ENCODE results near the gene AGAP9.
"Not testable (repeated sequence)": the region's sequence is repeated elsewhere in the genome, so short reads cannot be mapped to it uniquely, and the experiment has no call there.

Gene AGAP9

DNA sequence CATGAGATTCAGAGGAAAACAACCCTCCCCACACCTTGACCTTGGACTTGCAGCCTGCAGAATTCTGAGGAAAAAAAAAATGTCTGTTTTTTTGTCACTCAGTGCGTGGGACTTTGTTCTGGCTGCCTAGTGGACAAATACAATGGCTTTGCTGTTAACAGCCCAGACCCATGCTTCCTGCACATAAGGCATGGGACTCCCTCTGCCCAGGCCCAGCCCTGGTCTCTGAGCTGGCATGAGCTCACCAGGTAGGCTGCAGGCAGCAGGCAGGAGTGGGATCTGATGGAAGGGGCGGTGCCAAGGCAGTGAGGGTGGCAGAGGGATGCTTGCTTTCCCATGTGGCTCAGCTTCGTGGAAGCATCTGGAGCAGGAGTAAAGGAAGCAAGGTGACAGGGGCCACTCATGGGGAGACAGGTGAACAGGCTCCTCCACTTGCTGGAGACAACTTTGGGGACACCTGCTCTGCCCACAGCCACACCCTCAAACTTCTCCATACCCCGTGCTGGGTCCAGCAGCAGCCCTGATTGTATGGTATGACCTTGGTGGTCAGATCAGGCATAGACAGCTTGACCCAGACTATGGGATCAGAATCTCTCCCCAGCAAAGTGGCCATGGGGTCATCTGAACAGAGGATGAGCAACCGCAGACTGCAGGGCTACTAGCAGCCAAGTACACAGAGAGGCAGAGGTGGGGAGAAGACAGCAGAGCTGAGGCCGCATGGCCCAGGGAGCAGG is 66.5 kb downstream of the AGAP9 start:
- DNase-seq: no peak

- DNase-seq: no peak
Observed at GRCh38 chr10:47456079-47456785, 67.2 kb downstream of the AGAP9 start.

DNA sequence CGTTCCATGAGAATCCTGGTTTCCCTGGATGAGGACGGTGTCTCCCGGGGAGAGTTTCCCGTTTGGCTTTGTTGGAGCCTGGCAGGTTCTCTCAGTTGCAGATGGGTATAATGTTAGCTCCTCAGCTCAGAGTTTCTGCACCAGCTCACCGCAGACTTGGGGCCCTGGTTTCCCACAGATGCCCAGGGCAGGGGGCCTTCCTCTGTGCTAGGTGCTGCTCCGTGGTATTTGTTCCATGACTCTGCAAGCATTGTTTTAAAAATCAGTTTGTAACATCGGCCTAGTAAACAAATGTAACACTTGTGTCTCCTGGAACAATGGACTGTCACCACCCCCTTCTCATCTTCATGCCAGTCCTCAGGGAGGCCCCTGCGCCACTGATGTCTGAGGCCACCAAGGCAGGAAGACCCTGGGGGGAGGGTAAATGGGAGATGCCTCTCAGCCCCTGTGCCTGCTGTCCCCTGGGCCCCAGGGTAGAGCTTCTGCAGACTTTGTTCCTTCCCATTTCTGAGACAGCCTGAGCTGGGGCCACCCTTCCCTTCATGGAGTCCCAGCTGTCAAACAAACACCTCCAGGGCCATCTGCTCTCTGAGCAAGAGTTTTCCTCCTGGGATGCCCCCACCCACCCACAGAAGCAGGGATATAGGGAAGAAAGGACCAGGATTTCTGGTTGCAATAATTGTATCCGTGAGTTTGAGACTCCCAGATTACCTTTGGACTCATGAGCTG is 67.9 kb downstream of the AGAP9 start:
- not testable (repeated sequence) for DNase-seq

DNA sequence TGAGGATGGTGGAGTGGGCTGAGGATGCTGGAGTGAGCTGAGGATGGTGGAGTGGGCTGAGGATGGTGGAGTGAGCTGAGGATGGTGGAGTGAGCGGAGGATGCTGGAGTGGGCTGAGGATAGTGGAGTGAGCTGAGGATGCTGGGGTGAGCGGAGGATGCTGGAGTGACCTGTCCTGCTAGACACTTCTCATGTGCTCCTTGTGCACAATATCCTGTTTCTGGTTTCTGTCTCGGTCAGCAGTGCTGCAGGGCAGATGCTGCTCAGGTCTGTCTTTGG is 68.7 kb downstream of the AGAP9 start:
- DNase-seq: no peak

DNA sequence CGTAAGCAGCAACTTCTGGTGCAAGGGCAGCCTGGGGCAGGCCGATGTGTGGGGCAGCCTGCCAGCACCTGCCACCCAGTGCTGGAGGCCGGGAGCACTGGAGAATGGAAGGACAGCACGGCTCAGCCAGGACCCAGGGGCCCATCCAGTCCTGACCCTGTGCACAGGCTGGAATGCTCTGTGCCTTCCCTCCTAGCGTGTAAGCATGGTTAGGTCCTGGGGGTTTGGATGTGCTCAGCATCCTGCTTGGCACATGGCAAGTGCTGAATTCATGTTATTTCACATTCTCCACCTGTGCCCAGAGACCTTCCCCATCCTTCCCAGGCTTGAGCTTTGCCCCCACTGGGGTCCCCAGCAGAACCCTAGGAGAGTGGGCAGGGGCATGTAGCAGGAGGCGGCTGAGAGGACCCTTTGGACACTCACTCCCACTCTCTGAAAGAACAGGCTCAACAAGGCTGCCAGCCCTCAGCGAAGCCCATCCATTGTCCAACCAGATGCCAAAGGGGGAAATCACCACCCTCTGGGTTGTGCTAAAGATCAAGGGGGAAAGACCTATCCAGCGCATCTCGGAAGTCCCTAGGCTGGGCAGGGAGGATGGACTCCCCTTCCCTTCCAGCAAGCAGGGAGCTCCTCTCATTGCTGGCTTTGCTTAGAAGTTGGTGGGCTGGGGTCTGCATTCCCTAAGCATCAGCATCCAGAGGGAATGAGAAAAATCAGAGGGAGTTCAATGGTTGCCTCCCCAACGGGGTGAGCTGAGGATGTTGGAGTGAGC is 69.2 kb downstream of the AGAP9 start:
- no peak for DNase-seq

GRCh38 chr10:47453141-47454007 is 70.1 kb downstream of the AGAP9 start:
- no peak for DNase-seq

DNA sequence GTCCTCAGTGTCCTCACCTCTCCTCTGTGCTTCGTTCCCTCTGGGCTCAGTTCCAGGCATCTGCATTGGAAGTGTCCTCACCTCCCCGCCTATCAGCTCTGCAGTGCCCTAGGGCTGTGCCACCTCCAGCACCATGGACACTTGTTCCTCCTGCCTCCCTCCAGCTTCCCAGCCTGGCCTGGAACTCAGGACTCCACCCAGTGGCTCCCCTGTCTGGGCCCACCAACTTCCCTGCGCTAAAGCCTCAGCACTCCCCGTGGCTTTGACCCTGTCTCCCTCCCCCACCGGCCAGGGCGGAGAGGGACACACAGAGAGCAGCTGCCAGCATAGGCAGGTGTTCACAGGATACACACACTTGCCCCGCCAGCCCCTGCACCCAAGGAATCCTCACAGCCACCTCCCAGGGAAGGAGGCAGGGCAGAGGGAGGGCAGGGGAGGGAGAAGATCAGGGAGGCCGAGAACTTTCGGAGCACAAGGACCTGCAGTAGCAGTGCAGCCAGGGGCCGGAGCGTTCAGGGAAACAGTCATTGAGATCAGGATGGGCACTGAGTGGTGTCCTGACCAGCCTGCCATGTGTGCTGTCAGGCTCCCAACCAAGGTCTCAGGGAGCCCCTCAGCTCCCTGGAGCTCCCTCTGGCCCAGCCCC is 70.8 kb downstream of the AGAP9 start:
- DNase-seq: no peak

- DNase-seq: no peak
Observed at GRCh38 chr10:47451998-47452494, 71.4 kb downstream of the AGAP9 start.

All from CD4-positive, alpha-beta T cell treated with Interleukin-1 beta for 1 hour (primary cell).